Caki2 (cell line): Measurements from ENCODE around the gene XKR3. TPM values are rescaled to one million over a fixed set of nuclear protein-coding genes. Genes with fewer than 3 reads are reported as not detected.
"Not testable (repeated sequence)": the region's sequence is repeated elsewhere in the genome, so short reads cannot be mapped to it uniquely, and the experiment has no call there.

Experiments used
- DNase-seq: peaks from one replicate; pipeline ENCODE4 v3.0.0-alpha.2; 2015; ENCODE audit warnings: low read depth
- in situ Hi-C: cut with HindIII; loops from 2 replicates; pipeline ENCODE4 v1.10.0; 2016; ENCODE audit warnings: low sequenced_read_pairs, low pct_unique_long_range_greater_than_20kb, mixed read lengths
- total RNA-seq: library from RNA; depleted of rRNA; stranded (reverse); fragments of >200 nt; shearing (Covaris generic); gene quantifications from 2 replicates; pipeline ENCODE4 v1.2.3, GENCODE V29; 2014; ENCODE audit warnings: low replicate concordance; rRNA removed

XKR3 gene
- total RNA-seq, 1 experiment from 2014 or later = not detected

DNA sequence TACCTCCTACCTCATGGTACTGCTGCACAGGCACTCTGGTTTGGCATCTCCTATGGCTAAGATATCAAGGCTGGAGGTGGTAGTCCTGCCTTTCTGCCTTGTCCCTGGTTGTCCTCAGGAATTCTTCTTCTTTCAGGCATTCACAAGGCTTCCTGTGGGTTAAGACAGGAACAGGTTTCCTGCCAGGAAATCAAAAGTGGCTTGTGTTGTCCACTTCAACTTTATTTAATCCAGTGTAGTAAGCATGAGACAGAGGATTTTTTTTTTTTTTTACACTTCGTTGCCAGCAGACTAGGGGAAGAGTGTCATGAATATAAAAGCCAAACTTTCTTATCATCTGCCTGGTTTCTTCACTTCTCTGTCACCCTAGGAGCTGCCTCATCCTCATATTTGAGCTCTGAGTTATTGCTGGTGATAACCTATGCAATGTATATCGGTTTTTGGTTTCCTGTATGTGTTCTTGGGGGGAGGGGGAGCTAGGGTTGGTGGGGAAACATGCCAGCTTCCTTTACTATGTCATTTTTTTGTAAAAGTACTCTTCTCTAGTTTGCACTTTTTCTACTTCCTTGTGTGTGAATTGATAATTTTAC, 50.2 kb downstream of the XKR3 start:
- in situ Hi-C loops = no loop called here
- no peak for DNase-seq

DNA sequence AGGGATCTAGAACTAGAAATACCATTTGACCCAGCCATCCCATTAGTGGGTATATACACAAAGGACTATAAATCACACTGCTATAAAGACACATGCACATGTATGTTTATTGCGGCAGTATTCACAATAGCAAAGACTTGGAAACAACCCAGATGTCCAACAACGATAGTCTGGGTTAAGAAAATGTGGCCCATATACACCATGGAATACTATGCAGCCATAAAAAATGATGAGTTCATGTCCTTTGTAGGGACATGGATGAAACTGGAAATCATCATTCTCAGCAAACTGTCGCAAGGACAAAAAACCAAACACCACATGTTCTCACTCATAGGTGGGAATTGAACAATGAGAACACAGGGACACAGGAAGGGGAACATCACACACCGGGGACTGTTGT, 53.6 kb downstream of the XKR3 start:
- DNase-seq, in situ Hi-C loops: not testable (repeated sequence)

DNA sequence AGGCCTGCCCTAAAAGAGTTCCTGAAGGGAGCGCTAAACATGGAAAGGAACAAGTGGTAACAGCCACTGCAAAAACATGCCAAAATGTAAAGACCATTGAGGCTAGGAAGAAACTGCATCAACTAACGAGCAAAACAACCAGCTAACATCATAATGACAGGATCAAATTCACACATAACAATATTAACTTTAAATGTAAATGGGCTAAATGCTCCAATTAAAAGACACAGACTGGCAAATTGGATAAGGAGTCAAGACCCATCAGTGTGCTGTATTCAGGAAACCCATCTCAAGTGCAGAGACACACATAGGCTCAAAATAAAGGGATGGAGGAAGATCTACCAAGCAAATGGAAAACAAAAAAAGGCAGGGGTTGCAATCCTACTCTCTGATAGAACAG, 57.3 kb downstream of the XKR3 start:
- DNase-seq, in situ Hi-C loops: not testable (repeated sequence)

DNA sequence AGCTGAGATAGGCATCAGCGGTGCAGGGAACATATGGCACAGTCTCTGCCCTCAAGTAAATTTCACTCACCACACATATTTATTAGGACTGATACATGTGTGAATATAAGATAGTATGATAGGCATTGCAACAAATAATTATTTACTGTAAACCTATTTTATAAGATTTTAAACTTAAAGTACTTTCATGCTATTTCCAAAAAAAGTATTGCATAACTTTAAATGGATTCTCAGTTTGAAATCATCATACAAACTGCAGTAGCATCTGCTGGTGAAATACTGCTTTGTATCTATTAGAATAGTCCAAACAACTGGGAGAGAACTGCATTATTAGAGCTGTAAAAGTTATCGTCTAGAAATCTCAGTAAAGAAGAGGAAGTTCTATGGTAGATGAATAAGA, 63.0 kb downstream of the XKR3 start:
- DNase-seq, in situ Hi-C loops: not testable (repeated sequence)

DNA sequence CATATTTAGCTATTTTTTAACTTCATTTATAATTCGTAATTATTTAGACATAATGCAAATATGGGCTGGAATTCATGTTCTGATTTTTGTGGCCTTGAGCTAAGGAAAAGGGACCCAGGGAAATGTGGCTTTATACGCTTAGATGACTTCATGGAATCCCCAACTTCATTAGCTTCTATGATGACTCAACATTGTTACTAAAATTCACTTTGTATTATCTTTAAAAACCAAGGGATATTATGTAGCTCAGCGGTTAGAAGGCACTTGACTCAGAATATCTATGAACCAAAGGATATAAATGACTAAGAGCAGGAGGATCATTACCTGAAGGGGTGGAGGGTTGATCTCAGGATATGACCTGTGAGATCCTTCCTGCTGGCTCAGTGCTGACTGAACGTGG, 64.8 kb downstream of the XKR3 start:
- in situ Hi-C loops = not testable (repeated sequence)
- DNase-seq = peak; percentile 60

DNA sequence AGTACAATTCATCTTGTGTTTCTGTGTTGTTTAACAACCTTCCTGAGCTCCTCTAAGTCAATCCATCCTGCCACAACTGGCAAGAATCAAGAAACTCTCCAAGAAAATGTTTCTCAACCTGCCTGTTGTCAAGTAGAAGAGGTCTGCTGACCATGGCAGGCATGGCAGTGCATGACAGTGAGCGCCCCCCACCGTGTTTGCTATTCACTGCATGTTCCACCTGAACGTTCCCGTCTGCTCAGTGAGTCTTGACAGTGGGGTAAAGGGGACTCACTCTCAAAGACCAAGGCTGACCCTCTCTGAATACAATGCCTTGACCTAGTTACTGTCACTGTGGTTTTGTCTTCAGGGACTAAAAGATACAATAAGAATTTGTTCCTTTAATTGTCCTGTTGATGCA, 75.9 kb downstream of the XKR3 start:
- in situ Hi-C loops, DNase-seq: not testable (repeated sequence)

DNA sequence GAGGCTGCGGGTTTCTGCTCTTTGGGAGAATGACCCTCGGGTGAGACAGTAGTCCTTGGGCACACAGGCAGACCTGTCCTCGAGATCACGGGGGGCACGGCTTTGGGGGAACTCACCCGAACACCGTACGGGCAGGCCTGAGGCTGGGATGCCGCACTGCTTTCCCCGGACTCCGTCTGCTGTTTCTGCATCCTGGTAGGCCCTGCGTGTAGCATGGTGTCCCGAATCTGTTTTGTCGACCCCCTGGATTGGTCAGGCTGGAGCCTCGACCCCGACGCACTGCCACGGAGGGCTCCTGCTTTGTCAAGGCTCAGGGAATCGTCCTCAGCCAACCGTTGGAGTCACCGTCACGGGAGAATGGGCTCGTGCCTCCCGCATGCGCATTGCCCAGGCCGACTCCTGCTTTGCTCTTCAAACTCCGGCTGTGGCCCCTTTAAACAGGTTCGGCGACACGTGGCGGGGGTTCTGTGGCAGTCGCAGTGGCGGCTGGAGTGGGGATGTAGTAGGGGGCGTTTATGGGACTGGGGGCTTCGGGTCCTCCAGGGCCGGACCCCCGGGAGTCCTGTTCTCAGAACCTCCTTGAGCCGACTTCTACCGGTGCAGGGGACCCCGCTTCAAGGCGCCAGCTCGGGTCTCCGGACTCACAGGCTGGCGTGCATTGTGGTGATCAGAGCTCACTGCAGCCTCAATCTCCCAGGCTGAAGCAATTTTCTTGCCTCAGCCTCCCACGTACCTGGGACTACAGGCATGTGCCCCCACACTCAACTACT, 76.9 kb downstream of the XKR3 start:
- in situ Hi-C loops, DNase-seq: not testable (repeated sequence)

DNA sequence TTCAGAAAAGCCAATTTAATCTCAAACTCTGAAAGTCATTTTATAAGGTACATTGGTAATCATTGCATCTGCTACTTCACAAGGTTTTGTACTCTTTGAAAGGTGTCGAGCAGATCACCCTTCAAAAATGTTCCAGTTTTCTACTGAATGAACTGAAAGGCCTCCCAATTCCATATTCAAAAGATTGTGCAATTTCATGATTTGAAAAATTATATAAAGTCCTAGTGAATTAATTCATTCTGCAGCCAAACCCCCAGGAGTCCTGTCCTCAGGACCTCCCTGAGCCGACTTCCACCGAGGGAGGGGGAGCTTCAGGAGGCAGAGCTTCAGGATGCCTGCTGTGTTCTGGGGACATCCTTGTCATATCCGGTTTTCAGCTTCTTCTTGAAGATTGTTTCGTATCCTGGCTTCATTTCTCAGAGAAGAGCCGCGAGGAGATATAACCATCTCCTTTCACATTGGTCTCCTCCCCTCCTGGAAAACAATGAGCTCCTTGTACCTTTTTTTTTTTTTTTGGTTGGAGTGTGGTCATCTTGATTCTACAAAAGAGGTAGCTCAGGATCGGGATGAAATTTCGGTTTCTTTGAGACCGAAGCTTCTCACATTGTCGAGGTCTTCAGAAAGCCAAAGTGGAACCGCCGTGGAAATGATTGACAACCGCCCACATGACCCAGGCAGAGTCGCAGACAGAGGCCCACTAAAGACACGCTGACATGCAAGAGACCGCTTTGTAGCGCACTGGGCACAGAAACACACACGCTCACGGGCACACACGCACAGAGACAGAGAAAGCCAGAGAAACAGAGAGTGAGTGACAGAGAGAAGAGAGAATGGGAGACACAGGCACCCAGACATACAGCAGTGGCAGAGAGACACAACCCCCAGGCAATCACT, 77.7 kb downstream of the XKR3 start:
- in situ Hi-C loops, DNase-seq: not testable (repeated sequence)

DNA sequence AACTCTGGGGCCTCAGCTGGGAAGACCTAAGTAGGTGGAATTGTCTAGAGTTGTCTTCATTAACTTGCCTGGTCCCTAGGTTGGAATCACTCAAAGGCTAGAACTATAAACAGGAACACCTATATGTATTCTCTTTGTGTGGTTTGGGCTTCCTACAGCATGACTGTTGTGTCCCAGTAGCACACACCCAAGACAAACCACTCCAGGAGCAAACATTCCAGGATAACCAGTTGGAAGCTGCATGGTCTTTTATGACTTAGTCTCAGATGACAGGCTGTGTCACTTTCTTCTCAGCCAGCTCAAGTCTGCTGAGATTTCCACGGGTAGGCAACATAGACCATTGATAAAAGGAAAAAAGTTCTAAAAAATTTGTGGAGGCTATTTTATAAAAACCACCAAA, 90.9 kb downstream of the XKR3 start:
- in situ Hi-C loops, DNase-seq: not testable (repeated sequence)

Other genes starting within 250 kb of the XKR3 start
- not detected in 2 replicates for gene CCT8L2, start 232.6 kb downstream of the XKR3 start, total RNA-seq
- not detected in 2 replicates for gene GAB4, start 182.8 kb upstream of the XKR3 start, total RNA-seq